ENCODE data around the gene DAAM2.

GRCh38 chr6:39948199-39948791 lies 156.1 kb downstream of the DAAM2 start:
- TF ChIP-seq POLR2A (IDR thresholded peaks at IDR 0.05; ENCODE audit: low read length) (no peak), GATA1 (IDR thresholded peaks at IDR 0.05; ENCODE audit: low read depth, low read length) (no peak)
